ENCODE results near the gene SREBF1. TPM values are rescaled to one million over a fixed set of nuclear protein-coding genes. Genes with fewer than 3 reads are reported as not detected.

The SREBF1 gene
- total RNA-seq, 1 experiment from 2014 or later, result 230 TPM

DNA sequence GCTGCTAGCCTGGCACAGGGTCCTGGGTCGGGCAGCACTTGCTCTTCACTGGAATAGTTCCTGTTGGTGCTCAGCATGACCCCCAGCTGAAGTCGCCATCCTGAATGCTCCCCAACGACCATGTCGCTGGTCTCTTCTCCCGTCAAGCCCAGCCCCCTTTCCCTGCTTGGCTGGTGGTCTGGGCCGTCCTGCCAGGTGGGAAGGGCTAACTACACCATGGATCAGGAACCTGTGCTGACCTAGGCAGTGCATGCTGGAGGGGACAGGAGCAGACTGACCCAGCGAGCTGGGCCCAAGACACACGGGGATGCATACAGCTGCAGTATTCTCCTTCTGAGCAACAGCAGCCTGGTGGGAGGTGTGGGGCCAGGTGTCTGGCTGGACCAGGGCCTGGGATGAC lies 9.2 kb upstream of the SREBF1 start:
- Histone ChIP-seq H3K27ac (ENCODE audit: low read length) (no peak overlapping the region), H3K36me3 (ENCODE audit: control insufficient read depth, insufficient read depth, low read length) (no peaks in the 10 kb centered on the region), H3K4me3 (ENCODE audit: low read depth in 2 of 2, low read length in 2 of 2) (no peak overlapping the region), H3K4me1 (ENCODE audit: control insufficient read depth, insufficient read depth, low read length) (peaks cover 30% of the 10 kb centered on the region), H3K9me3 (ENCODE audit: control insufficient read depth, insufficient read depth, low read depth, low read length) (no peaks in the 10 kb centered on the region), H3K27me3 (ENCODE audit: control insufficient read depth, insufficient read depth, low read length) (no peaks in the 10 kb centered on the region)
- in situ Hi-C loops (cut with HindIII; ENCODE audit: low pct_unique_long_range_greater_than_20kb, low sequenced_read_pairs) (no loop called here), intact Hi-C loops (cut with micrococcal nuclease; ENCODE audit: unreplicated experiment) (no loop called here)
- DNase-seq (ENCODE audit: low read depth, low spot score) (no peak), ATAC-seq (no peak)
- ChIA-PET POLR2A (interaction anchor here (0.9 kb wide), 1 partner anchor 10 kb away, joined by 3 read pairs; no protein-coding TSS in a partner anchor), CTCF (no interaction called here)
- TF ChIP-seq, protein P1, sequence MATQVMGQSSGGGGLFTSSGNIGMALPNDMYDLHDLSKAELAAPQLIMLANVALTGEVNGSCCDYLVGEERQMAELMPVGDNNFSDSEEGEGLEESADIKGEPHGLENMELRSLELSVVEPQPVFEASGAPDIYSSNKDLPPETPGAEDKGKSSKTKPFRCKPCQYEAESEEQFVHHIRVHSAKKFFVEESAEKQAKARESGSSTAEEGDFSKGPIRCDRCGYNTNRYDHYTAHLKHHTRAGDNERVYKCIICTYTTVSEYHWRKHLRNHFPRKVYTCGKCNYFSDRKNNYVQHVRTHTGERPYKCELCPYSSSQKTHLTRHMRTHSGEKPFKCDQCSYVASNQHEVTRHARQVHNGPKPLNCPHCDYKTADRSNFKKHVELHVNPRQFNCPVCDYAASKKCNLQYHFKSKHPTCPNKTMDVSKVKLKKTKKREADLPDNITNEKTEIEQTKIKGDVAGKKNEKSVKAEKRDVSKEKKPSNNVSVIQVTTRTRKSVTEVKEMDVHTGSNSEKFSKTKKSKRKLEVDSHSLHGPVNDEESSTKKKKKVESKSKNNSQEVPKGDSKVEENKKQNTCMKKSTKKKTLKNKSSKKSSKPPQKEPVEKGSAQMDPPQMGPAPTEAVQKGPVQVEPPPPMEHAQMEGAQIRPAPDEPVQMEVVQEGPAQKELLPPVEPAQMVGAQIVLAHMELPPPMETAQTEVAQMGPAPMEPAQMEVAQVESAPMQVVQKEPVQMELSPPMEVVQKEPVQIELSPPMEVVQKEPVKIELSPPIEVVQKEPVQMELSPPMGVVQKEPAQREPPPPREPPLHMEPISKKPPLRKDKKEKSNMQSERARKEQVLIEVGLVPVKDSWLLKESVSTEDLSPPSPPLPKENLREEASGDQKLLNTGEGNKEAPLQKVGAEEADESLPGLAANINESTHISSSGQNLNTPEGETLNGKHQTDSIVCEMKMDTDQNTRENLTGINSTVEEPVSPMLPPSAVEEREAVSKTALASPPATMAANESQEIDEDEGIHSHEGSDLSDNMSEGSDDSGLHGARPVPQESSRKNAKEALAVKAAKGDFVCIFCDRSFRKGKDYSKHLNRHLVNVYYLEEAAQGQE (IDR thresholded peaks at IDR 0.05; ENCODE audit: insufficient read depth in 1 of 2, low read depth in 2 of 2, low read length in 1 of 2), result no peak
- no peak for TF ChIP-seq SIN3A (IDR thresholded peaks at IDR 0.05; ENCODE audit: borderline replicate concordance, insufficient read depth, low read depth, low read length)
- TF ChIP-seq, protein P2, sequence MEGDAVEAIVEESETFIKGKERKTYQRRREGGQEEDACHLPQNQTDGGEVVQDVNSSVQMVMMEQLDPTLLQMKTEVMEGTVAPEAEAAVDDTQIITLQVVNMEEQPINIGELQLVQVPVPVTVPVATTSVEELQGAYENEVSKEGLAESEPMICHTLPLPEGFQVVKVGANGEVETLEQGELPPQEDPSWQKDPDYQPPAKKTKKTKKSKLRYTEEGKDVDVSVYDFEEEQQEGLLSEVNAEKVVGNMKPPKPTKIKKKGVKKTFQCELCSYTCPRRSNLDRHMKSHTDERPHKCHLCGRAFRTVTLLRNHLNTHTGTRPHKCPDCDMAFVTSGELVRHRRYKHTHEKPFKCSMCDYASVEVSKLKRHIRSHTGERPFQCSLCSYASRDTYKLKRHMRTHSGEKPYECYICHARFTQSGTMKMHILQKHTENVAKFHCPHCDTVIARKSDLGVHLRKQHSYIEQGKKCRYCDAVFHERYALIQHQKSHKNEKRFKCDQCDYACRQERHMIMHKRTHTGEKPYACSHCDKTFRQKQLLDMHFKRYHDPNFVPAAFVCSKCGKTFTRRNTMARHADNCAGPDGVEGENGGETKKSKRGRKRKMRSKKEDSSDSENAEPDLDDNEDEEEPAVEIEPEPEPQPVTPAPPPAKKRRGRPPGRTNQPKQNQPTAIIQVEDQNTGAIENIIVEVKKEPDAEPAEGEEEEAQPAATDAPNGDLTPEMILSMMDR (IDR thresholded peaks at IDR 0.05), result no peak
- TF ChIP-seq TCF7L2 (IDR thresholded peaks at IDR 0.05; ENCODE audit: low read depth, low read length), result no peak
- TF ChIP-seq POLR2AphosphoS5 (IDR thresholded peaks at IDR 0.05; ENCODE audit: low read depth, low read length), result no peak
- BruUV-seq (replicated peaks), result no TSS peak

DNA sequence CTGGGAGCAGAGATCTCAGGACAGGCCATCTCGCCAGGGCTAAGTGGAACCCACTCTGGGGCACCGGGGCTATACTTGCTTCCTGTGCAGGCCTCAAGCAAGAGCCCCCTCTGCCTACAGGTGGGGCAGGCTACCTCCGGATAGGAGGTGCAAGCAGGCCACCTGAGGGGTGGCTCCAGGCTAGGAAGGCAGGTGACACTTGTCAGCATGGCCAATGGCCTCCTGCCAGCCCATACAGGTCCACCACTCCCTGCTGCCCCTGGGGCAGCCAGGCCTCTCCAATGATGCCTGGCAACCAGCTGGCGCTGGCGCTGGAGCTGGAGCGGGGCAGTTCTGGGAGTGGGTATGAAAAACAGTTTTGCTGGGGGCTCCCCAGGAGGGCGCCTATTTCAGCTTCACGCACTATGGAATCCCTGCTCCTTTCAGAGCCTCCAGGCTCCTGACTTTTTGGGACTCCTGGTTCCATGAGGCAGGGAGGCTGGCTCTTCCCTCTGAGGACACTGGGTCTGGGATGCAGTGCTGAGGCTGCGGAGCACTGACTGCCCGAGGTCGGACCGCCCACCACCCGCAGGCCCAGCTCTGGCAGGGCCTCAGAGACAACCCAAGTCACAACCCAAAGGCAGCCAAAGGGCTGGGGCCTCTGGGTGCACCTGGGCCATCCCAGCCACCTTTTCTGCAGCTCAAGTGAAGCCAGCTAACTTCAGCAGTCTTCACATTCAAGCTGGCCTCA lies 8.4 kb upstream of the SREBF1 start:
- in situ Hi-C loops (cut with HindIII; ENCODE audit: low pct_unique_long_range_greater_than_20kb, low sequenced_read_pairs) (no loop called here), intact Hi-C loops (cut with micrococcal nuclease; ENCODE audit: unreplicated experiment) (no loop called here)
- H3K27ac ChIP-seq (ENCODE audit: low read length), result no peak overlapping the region
- no peak for DNase-seq (ENCODE audit: low read depth, low spot score)
- no TSS peak for BruUV-seq (replicated peaks)
- CTCF ChIA-PET, result interaction anchor here (0.6 kb wide), 1 partner anchor 204 kb away, joined by 6 read pairs; no protein-coding TSS in a partner anchor
- POLR2A ChIA-PET, result interaction anchor here (0.9 kb wide), 1 partner anchor 9 kb away, joined by 3 read pairs; no protein-coding TSS in a partner anchor
- TF ChIP-seq, protein P1 (IDR thresholded peaks at IDR 0.05; ENCODE audit: insufficient read depth in 1 of 2, low read depth in 2 of 2, low read length in 1 of 2), result no peak
- TF ChIP-seq POLR2AphosphoS5 (IDR thresholded peaks at IDR 0.05; ENCODE audit: low read depth, low read length), result no peak
- TF ChIP-seq SIN3A (IDR thresholded peaks at IDR 0.05; ENCODE audit: borderline replicate concordance, insufficient read depth, low read depth, low read length), result no peak
- no peak for TF ChIP-seq TCF7L2 (IDR thresholded peaks at IDR 0.05; ENCODE audit: low read depth, low read length)
- TF ChIP-seq, protein P2 (IDR thresholded peaks at IDR 0.05), result no peak
- H3K4me1 ChIP-seq (ENCODE audit: control insufficient read depth, insufficient read depth, low read length), result peaks cover 32% of the 10 kb centered on the region
- no peaks in the 10 kb centered on the region for H3K36me3 ChIP-seq (ENCODE audit: control insufficient read depth, insufficient read depth, low read length)
- no peak overlapping the region for H3K4me3 ChIP-seq (ENCODE audit: low read depth in 2 of 2, low read length in 2 of 2)
- H3K27me3 ChIP-seq (ENCODE audit: control insufficient read depth, insufficient read depth, low read length), result no peaks in the 10 kb centered on the region
- H3K9me3 ChIP-seq (ENCODE audit: control insufficient read depth, insufficient read depth, low read depth, low read length), result no peaks in the 10 kb centered on the region
- no peak for ATAC-seq
